Measurements from ENCODE around the gene SYCE3.
"Not testable (repeated sequence)": the region's sequence is repeated elsewhere in the genome, so short reads cannot be mapped to it uniquely, and the experiment has no call there.

The SYCE3 gene

DNA sequence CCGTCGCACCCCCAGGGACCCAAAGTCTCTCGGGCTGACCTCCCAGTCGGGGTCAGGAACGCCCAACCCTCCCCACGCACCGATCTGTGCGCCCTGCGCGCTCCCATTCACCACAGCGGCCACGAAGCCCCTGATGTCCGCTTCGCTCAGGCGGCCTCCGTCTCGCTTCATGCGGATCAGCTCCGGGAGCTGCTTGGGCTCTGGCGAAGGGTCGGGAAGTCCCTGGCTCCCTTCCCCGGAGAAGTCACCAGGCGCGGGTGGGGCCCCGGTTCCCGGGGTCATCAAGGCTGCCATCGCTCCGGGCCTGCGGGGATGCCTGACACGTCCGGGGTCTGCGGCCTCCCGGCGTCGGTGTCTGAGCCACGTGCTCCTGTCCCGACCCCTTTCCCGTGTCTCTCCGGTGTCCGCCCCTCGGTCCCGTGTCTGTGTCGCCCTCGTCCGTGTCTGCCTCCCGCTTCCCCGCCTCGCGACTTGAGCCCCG is 33.3 kb downstream of the SYCE3 start:
- DNase-seq, result no peak

DNA sequence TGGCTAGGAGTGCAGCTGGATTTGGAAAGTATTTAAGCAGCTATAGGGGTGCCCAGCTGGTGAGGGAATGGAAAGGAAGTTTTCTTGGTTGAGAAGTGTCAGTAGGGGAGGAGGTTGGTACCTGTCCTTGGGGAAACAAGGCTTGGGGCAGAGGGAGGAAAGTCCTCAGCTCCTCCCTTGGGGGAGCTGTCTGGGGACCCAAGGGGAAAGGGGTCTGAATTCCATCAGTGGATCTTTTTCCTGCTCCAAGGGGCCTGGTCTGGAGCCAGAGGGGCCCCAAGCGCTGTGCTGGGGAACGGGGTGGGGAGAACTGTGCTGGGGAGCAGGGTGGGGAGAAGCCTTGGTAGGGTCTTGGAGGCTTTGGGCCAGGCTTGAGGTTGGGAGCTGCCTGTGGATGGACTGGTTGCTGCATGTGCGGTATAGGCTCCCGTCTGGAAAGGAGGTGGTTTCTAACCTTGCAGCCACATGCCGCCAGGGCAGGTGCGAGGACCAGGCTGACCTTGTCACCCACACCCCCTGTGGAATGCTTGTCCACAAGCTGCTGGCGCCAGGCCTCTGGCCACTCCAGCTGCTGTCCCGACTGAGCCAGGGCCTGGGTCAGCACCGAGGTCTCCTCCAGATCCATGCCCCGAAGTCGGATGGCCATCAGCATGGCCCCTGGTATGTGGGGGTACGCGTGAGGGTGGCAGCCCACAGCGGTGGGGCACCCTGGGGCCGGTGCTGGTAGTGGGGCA is 33.9 kb downstream of the SYCE3 start:
- no peak for DNase-seq

DNA sequence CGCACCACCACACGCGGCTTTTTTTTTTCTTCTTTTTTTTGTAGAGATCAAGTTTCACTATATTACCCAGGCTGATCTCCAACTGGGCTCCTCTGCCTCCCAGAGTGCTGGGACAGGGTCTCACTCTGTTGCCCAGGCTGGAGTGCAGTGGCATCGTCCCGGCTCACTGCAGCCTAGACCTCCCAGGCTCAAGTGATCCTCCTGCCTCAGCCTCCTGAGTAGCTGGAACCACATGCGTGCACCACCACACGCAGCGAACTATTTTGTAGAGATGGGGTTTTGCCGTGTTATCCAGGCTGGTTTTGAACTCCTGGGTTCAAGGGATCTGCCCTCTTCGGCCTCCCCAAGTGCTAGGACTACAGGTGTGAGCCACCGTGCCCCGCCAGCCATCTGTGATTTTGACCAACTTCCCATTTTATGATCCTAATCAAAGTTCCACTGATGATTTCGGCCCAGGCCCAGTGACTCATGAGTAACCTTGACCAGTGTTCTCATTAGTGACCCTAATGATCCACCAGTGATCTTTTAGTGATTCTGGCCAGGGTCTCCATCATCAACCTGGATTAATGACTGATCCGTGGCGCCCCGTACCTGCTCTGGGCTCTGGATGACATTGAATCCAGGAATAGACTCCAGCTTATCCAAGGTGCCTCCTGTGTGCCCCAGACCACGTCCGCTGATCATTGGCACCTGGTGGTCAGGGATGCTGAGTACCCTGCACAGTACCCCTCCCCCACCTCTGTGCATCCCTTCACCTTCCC is 34.6 kb downstream of the SYCE3 start:
- no peak for DNase-seq

DNA sequence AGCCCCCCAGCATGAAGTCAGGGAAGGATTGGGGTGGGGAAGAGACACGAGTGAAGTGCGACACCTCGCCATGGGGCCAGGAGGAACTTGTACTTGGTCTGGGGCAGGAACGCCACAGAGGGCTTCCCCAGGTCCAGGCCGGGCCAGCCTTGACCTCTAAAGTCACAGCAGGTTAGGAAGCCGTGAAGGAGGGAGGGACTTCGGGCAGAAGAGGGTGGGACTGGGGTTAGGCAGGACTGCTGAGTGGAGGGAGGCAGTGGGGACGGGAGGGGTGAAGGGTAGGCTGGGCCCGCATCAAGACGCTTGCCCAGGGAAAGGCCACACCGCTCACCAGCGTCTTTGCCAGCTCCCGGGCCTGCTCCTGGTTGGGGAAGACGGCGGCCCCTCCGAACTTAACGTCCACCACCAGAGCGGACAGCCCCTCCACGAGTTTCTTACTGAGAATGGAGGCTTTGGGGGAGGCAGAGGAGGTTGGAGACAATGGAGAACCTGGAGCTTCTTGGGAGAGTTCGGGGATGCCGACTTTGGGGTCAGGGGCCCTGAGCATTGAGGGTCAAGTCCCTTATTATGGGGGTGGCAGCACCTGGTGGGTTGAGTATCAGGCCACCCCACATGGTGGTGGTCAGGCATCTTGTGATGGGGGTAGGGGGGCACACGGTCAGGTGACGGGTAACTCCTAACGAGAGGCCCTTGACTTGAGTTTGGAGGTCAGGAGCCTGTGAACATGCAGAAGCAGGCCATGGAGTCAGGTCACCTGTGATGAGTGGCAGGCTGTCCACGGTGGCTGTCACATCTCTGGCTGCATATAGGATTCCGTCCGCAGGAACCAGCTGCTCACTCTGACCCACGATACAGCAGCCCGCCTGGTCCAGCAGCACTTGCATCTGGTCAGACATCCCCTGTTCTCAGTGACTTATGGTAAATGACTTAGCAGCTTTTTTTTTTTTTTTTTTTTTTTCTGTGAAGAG is 35.6 kb downstream of the SYCE3 start:
- DNase-seq, result peak; percentile 47

DNA sequence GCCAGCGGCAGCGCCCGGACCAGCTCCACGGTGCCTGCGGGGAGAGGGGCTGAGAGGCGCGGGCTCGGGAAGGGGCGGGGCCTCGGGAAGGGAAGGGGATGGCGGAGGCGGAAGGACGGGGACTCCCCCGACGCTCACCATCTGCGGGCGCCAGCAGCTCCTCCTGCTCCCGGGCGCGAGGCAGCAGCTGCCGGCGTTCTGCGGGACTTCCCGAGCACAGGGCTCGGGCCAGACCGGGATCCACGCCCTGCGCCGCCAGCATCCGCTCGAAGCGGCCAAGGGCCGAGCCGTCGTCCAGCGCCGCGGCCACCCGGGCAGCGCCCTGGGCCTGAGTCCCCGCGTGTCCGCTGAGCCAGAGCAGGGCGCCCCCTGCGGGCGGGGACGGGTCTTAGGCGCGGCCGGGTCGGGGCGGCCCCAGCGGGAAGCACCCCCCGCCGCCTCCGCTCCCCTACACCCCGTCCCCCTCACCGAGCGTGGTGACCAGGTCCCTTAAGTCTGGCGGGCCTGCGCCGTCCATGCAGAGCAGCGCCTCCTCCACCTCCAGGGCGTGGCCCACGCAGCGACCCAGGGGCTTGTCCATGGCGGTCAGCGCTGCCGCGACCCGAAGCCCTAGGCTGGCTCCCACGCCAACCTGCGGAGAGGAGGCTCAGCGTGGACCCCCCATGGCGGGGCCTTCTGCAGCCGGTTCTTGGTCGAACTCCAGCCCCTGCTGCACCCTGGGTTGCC is 36.4 kb downstream of the SYCE3 start:
- peak; percentile 83 for DNase-seq

DNA sequence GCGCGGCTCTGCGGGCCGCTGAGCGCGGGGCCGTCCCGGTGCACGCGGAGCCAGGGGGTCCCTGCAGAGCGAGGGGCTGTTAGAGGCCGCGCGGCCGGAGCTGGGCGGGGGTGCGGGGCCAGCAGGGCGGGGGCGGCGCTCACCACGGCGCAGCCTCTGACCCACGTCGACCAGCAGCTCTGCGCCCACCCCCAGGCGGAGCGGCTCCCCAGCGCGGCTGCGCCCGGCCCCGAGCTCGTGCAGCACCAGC is 36.9 kb downstream of the SYCE3 start:
- no peak for DNase-seq

DNA sequence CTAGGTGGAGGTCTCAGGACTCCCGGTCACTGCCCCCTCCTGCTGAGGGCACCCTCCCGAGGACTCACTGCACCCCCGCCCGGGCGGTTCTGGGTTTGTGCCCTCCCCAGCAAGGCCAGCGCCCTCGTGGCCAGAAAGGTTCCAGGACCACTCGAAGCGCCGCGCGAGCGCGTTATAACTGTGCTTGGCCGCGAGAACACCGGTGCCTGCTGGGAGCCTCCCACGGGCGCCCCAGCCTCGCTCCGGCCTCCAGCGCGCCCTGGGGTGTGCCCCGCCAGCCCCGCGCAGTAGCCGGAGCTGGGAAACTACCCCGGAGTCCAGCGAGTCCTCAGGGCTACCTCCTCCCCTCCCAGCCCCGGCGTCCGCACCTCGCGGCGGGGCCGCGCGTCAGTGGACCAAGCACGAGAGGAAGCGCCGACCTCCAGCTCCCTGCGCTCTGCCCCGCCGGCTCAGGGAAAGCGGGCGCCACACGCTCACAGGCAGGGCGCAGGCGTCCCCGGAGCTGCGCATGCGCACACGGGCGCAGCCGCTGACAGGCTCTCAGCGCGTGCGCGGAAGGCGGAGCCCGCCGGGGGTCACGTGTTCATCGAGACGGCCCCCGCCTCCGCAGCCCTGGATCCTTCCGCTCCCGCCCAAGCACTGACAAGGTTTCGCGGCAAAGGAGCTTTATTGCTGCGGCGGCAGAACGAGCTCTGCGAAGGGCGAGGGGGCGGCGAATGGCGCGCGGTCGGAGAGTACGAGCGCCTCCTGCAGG is 37.4 kb downstream of the SYCE3 start, which contains the start of gene SCO2:
TSS of gene SCO2 (minus strand) at position 495 of the 754 bp plus-strand sequence. CDS start 1,187 bp downstream, outside the sequence.
- DNase-seq, result peak; percentile 98

DNA sequence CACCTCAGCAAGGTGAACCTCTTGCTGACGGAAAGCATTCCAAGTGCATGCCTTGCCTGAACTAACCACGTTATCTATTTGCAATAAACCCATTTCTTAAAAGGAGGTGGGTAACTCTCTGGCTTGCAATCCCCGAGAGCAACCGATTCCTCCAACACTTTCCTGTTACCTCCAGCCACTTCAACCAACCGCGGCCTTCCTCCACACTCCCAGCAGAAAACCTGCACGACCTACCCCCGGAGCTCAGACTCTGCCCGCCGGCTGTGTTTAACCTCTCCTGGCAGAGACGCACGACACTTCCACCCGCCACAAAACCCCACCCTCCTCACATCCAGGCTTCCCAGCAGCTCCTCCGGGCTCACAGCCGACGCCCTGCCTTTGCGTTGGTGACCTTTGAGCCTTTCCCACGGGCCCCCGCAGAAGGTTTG is 38.0 kb downstream of the SYCE3 start:
- DNase-seq, result no peak

DNA sequence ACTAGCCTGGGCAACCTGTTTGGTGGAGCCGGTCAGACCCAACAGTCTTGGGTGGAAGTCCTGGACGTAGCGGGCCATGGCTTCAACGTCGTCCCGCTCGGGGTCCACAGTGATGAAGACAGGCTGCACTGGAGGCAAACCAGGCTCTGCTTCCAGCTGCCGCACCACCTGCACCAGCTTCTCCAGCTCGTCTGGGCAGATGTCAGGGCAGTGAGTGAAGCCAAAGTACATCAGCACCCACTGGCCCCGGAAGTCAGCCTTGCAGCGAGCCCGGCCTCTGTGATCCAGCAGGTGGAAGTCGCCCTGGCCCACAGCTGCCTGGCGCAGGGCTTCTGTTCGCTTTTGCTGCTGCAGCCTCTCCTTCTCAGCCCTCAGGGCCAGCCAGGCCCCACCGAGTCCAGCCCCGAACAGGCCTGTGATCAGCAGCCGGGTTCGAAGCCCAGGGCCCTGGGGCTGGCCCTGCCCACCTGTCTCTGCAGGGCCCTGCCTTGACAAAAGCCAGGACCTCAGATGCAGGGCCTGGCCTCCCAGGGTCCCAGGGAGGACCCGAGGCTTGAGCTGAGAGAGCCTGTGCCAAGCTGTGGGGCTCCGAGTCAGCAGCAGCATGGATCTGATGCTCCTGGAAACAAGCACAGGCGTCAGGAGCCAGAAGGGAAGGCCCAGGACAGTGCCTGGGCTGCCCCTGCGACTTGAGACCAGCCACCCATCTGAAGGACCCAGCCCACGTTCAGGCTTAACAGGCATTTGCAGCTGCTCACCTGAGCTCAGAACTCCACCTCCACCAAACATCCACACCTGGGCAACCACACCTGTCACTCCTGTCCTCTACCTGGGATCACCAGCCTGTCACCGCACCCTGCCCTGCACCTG is 38.7 kb downstream of the SYCE3 start:
- no peak for DNase-seq

DNA sequence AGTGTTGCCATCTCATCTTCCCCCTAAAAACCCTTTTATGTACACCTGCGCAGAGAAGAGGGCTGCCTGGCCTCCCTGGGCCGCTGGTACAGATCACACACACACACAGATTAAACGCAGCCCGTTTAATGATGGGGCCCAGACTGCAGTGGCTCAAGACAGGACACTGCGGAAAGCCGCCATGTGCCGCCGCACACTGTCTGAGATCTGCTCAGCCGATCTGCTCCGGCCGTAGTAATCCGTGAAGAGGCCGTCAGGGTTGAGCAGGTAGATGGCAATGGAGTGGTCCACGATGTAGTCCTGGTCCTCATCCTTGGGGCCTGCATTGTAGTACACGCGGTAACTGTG is 39.3 kb downstream of the SYCE3 start:
- no peak for DNase-seq

DNA sequence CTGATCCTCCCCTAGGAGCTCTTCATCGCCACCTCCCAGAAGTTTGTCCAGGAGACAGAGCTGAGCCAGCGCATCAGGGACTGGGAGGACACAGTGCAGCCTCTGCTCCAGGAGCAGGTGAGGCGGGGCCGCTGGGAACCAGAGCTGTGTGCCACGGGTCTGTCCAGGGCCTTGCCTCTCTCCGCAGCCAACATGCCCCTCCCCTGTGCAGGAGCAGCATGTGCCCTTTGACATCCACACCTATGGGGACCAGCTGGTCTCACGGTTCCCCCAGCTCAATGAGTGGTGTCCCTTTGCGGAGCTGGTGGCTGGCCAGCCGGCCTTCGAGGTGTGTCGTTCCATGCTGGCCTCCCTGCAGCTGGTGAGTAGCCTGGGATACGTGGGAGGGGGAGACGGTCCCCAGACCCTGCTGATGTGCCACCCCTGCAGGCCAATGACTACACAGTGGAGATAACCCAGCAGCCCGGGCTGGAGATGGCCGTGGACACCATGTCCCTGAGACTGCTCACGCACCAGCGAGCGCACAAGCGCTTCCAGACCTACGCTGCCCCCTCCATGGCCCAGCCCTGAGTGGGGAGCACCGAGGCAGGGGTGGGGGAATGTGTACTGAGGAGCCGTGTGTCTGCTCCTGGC is 39.8 kb downstream of the SYCE3 start:
- no peak for DNase-seq

DNA sequence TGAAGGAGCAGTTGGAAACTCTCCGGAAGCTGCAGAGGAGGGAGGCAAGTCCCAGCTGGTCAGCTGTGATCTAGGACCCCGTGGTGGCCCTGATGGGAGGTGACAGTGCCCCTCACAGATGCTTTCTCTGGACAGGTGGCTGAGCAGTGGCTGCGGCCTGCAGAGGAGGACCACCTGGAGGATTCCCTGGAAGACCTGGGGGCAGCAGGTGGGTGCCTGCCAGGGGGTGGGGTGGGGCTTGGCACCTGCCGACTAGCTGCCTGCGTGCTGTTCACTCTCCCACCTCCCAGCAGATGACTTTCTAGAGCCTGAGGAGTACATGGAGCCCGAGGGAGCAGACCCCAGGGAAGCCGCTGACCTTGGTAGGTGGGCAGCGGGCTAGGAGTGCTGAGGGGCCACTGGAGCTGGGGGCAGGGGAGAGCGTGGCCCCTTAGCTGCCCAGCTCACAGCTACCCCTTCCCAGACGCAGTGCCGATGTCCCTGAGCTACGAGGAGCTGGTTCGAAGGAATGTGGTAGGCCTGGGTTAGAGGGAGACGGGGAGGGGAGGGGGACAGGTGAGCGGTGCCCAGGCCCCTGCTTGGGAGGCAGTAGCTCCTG is 40.4 kb downstream of the SYCE3 start:
- no peak for DNase-seq

DNA sequence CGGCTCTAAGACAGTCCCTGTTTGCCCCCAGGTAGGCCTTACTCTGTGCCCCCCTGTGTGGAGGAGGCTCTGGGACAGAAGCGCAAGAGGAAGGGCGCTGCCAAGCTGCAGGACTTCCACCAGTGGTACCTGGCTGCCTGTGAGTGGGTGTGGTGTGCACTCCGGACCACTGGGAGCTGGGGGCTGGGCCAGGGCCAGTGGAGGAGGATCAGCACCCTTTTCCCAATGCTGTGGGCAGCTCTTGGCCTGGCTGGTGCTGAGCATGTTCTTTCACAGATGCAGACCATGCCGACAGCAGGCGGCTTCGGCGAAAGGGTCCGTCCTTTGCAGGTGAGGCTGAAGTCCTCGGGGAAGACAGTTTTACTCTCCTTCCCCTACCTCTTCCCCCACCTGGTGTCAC is 41.0 kb downstream of the SYCE3 start:
- DNase-seq, result no peak

DNA sequence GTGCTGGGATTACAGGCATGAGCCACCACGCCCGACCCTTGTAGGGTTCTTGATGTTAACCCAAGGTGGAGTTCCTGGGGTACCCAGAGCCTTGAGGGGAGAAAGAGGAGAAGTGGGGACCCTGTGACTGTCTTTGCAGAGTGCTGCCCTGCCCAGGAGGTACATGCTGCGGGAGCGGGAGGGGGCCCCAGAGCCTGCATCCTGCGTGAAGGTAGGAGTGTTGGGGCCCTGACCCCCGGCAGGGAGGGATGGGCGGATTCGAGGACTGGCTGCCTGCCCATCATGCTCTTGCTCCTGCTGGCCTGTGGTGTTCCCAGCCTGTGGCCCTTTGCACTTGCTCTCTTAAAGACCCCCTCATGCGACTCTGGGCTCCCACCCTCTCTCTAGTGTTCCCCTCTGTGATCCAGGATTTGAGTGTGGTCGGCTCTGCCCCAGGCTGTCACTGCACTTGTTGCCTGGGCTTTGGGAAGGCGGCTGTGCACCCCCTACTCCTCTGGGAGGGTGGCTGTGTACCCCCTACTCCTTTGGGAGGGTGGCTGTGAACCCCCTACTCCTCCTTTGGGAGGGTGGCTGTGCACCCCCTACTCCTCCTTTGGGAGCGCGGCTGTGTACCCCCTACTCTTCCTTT is 41.8 kb downstream of the SYCE3 start:
- no peak for DNase-seq

DNA sequence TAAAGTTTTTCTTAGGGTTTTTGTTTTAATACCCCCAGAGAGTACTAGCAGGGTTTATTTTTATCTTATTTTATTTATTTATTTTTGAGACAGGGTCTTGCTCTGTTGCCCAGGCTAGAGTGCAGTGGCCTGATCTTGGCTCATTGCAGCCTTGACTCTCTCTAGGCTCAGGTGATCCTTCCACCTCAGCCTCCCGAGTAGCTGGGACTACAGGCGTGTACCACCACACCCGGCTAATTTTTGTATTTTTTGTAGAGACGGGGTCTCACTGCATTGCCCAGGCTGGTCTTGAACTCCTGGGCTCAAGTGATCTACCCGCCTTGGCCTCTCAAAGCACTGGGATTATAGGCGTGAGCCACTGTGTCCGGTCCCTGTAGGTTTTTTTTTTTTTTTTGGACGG is 42.5 kb downstream of the SYCE3 start:
- not testable (repeated sequence) for DNase-seq

DNA sequence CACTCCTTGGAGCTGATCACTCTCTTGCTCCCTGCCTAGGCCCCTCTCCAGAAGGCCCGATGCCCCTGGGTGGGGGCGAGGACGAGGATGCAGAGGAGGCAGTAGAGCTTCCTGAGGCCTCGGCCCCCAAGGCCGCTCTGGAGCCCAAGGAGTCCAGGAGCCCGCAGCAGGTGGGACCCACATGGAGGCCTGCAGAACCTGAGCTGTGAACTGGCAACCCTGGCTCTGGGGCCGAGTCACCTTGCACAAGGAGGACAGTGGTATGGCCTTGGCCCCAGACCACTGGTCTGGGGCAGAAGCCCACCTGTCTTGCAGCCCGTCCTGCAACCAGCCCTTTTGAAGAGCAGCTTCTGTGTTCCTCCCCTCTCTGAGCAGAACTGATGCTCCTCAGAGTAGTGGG is 43.6 kb downstream of the SYCE3 start:
- DNase-seq, result no peak

DNA sequence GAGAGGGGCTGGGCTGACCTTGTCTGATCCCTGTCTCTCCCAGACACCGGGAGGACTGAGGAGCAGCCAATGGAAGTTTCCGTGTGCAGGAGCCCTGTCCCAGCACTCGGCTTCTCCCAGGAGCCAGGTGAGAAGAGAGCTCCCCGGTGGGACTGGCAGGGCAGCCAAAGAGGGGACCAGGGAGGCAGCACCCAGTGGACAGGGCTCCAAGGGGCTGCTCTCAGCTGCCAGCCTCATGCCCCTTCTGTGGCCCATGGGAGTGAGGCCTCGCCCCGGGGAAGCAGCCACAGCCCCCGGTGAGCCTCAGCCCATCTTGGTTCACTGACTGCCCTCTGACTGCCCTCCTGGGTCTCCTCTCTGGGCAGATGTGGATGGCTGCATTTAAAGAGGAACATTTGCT is 44.1 kb downstream of the SYCE3 start:
- DNase-seq, result no peak

DNA sequence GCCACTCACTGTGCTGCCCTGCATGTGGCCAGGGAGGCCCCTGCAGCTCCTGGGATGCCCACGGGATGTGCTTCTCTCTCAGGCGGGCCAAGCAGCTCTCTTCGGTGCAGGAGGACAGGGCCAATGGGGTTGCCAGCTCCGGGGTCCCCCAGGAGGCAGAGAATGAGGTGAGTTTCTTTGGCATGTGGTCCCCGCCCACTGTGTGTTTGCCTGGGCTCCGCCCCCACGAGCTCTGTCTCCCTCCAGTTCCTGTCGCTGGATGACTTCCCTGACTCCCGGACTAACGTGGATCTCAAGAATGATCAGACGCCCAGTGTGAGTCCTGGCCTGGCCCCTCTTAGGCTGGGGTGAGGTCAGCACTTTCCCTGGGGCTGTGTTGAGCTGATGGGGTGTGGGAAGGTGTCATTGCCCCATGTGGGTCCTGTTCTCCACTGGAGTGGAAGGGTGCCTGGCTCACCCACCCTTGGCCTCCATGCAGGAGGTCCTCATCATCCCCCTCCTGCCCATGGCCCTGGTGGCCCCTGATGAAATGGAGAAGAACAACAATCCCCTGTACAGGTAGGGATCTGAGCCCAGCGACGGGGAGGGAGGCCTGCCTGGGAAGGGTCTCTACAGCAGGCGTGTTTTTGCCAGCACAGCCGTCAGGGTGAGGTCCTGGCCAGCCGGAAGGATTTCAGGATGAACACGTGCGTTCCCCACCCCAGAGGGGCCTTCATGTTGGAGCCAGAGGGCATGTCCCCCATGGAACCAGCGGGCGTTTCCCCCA is 45.0 kb downstream of the SYCE3 start:
- DNase-seq, result no peak

DNA sequence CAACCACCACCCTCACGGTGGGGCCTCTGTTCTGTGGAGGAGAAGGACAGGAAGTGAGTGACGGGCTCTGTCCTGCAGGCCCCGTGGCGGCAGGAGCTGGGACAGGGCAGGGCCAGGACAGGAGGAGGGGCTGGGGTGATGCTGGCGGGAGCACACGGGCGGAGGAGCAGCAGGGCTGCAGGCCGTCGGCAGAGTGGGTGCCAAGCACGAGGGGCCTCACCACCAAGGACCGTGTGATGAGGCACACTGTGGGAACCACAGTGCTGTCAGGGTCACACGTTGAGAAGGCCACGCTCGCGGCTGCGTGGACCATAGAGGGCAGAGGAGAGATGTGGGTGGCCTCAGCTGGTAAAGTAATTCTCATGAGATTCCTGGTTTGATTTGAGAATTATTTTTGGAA is 45.8 kb downstream of the SYCE3 start:
- DNase-seq, result no peak

Measured in activated naive CD4-positive, alpha-beta T cell treated with Interleukin-2 at 50 U/mL for 16 hours (primary cell).